ENCODE results near the gene FIP1L1.
A peak's percentile ranks its signal among the peaks of the same experiment; 100 is the strongest.
"Not testable (repeated sequence)": the region's sequence is repeated elsewhere in the genome, so short reads cannot be mapped to it uniquely, and the experiment has no call there.

FIP1L1 gene, protein sequence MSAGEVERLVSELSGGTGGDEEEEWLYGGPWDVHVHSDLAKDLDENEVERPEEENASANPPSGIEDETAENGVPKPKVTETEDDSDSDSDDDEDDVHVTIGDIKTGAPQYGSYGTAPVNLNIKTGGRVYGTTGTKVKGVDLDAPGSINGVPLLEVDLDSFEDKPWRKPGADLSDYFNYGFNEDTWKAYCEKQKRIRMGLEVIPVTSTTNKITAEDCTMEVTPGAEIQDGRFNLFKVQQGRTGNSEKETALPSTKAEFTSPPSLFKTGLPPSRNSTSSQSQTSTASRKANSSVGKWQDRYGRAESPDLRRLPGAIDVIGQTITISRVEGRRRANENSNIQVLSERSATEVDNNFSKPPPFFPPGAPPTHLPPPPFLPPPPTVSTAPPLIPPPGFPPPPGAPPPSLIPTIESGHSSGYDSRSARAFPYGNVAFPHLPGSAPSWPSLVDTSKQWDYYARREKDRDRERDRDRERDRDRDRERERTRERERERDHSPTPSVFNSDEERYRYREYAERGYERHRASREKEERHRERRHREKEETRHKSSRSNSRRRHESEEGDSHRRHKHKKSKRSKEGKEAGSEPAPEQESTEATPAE

DNA sequence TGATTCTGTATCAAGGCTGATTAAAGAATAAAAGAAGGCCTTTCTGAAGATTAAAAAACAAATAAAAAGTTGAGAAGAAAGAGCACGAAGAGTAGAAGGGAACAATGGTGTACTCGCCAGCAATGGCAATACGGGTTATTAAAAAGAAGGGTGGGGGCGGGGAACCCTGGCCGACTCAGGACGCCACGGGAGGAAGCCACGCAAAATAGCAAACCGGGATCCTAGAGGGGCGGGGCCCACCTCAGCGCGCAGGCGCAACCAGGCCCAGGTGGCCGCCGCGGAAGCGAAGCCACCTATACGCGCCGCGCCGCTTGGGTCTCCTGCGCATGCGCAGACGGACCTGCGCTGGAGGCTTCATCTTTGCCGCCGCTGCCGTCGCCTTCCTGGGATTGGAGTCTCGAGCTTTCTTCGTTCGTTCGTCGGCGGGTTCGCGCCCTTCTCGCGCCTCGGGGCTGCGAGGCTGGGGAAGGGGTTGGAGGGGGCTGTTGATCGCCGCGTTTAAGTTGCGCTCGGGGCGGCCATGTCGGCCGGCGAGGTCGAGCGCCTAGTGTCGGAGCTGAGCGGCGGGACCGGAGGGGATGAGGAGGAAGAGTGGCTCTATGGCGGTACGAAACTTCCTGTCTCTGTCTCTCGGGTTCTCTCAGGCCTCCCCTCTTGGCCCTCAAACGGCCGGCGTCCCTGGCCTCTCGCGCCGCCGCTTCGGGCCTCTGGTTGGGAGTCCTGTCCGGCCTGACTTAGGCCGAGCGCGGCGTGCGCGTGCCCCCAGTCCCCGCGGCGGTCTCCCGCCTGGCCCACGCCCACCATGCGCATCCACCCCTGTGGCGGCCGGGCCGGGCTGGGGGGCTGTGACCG, at the start of gene FIP1L1:
FIP1L1 (plus strand) TSS at position 323 of the 852 bp plus-strand sequence; CDS start at position 521, 198 bp downstream.
- peak; percentile 96 for DNase-seq

DNA sequence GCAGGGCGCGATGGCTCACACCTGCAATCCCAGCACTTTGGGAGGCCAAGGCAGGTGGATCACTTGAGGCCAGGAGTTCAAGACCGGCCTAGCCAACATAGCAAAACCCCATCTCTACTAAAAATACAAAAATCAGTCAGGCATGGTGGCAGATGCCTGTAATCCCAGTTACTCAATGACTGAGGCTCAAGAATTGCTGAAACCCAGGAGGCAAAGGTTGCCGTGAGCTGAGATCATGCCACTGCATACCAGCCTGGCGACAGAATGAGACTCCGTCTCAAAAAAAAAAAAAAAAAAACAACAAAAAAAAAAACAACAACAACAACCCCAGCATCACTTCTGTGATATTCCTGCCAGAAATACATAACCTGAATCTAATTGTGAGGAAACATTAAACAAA, 42.5 kb upstream of the FIP1L1 start:
- DNase-seq = not testable (repeated sequence)

- not testable (repeated sequence) for DNase-seq
Observed at GRCh38 chr4:53340145-53340544, 37.3 kb upstream of the FIP1L1 start.

DNA sequence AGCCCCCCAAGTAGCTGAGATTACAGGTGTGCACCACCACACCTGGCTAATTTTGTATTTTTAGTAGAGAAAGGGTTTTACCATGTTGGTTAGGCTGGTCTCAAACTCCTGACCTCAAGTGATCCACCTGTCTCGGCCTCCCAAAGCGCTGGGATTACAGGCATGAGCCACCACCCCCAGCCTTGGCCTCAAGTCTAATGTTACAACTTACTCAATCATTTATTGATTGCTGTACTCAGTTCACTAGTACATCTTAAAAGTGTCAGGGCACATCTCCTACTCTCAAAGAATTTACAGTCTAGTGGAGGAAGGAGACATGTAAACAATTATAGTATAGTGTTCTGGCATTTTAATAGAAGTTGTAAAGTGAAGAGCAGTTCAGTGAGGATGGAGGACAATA, 31.0 kb upstream of the FIP1L1 start:
- not testable (repeated sequence) for DNase-seq

DNA sequence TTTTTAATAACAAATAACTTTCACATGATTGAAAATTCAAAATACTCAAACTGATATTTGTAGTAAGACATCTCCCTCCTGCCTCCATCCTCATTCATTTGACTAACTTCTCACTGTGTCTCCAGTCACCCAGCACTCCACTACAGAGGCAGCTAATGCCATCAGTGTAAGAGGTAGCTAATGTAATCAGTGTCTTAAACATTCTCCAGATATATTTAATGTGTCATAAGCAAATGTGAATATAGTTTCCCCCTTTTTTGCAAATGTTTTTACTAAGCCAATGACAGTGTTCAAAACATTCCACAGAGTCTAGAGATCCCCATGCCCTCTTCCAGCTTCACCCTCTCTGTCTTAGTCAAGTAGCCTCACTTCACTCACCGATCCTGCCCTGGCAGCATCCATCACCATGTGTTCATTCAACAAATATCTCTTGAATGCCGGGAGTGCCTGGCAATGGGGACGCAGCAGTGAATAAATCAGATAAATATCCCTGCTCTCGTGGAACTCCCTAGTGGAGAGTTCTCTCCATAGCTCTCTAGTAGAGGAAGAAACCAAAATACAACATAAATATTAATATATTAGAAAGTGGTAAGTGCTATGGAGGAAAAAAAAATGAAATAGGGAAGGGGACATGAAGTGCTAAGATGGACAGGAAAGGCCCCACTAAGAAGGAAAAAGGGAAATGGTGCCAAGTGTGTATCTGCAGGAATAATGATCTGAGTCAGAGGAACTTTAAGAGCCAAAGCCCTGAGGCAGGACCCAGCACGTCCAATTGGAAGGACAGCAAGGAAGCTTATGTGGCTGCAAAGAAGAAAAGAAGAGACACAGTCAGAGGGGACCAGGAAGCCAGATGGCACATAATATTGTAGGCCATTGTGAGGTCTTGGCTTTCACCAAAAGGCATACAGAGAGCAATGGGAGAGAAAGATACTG, 30.3 kb upstream of the FIP1L1 start:
- DNase-seq = no peak

DNA sequence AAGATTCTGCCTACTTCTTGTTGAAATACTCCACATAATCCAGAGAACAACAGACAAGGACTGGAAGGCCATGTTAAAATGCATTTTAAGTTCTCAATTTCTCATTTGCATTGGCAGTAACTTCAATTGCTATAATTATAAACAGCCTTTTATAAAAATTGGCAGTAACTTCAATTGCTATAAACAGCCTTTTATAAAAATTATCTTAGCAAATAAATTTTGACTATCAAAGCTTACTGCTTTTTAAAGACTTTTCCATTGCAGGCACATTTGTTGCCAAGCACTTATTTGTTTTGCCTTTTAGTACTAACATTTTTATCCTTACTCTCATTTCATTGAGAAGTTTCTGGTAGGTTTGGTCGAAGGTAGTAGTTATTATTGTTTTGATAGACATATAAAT, 29.4 kb upstream of the FIP1L1 start:
- DNase-seq = no peak

DNA sequence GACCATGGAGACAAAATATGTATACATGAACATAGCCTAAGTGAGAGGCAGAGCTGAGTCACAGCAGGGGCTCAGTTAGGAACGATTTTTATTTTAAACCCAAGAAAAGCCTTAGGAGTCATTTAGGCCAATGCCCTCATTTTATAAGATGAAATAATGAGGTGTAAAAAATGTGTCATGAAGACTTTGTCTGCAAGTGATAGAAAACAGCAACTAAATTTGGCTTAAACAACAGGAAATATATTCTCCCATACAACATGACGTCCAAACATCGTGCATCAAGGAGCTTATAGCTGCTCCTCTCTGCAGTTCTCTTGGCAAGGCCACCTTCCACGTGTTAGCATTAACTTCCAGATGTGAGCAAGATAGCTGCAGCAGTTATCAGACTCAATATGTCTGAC, 28.4 kb upstream of the FIP1L1 start:
- DNase-seq = no peak

- no peak for DNase-seq
Observed at GRCh38 chr4:53354012-53354722, 23.3 kb upstream of the FIP1L1 start.

- no peak for DNase-seq
Observed at GRCh38 chr4:53355930-53356521, 21.4 kb upstream of the FIP1L1 start.

GRCh38 chr4:53361451-53361850, 16.0 kb upstream of the FIP1L1 start:
- no peak for DNase-seq

GRCh38 chr4:53362093-53362492, 15.3 kb upstream of the FIP1L1 start:
- no peak for DNase-seq

GRCh38 chr4:53364624-53365023, 12.8 kb upstream of the FIP1L1 start:
- no peak for DNase-seq

DNA sequence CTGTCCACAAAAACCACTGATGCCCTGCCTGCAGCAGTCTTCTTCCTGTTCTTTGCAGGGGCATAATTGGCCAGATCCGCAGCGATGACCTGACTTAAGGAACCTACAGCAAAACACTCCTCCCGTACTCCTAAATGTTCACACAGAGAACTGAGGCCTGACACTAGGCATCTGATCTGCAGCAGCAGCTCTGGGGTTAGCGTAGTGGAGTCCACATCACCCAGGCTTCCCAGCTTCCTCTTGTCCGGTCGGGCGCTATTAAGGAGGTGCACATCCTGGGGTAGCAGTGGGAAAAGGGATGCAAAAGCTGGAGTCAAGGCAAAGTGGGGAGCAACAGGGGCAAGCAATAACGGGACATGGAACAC, 12.3 kb upstream of the FIP1L1 start:
- DNase-seq = no peak

GRCh38 chr4:53365486-53366300, 11.7 kb upstream of the FIP1L1 start, which contains the start of gene SCFD2:
TSS of gene SCFD2 (minus strand) at chr4:53366061.
- DNase-seq = peak; percentile 94

DNA sequence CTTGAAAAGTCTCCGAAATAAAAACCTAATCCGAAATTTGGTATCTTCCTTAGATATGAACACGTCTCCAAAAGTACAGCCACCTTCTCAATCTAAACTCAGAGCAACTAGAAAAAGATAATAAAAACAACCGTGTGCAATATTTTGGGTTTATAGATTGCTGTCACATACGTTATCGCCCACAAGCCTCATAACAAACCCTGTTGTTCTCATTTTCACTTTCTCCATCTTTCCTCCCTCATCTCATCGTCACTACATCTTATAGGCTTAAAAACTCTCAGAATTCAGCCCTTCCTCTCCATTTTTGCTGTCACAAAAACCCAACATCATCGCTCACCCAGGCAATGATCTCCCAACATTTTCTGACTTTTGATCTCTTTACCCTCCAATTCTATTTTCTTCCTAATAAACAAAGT, 11.1 kb upstream of the FIP1L1 start:
- no peak for DNase-seq

- no peak for DNase-seq
Observed at GRCh38 chr4:53367721-53368120, 9.7 kb upstream of the FIP1L1 start.

- DNase-seq = no peak
Observed at GRCh38 chr4:53371049-53371448, 6.4 kb upstream of the FIP1L1 start.

- DNase-seq = no peak
Observed at GRCh38 chr4:53371843-53372521, 5.5 kb upstream of the FIP1L1 start.

DNA sequence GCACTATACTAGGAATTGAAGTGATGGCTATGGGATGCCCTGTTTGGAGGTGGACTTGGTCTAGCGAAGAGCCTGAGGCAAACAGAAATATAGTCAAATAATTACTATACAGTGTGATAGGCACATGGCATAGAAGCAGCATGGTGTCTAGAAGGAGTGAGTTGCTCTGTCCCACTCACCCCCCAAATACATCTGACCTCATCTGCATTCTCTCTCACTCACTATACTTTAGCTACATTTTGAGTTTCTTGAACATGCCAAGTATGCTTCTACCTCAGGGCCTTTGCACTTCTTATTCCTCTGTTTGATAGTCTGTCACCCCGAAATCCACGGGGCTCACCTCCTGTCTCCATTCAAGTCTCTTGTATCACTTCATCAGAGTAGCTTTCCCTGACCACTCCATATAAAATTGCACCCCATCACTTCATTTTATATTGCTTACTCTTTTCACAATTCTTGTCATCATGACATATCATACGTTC, 2.6 kb upstream of the FIP1L1 start:
- no peak for DNase-seq

GRCh38 chr4:53376900-53377299, 541 bp upstream of the FIP1L1 start:
- DNase-seq = no peak

All from stimulated activated CD4-positive, alpha-beta T cell treated with anti-CD3 and anti-CD28 coated beads, Interleukin-4, amount 100 ng/mL, for 1 hour (primary cell).